AG04450 (cell line): ENCODE measurements around the gene RFT1. TPM values are rescaled to one million over a fixed set of nuclear protein-coding genes. Genes with fewer than 3 reads are reported as not detected.
"Not testable (repeated sequence)": the region's sequence is repeated elsewhere in the genome, so short reads cannot be mapped to it uniquely, and the experiment has no call there.

Source experiments
- CTCF ChIA-PET: fragments of 300-600, 350-600 bp; formaldehyde crosslinking; extraction: SDS; loops from one replicate; lab custom pipeline; 2022; ENCODE audit warnings: antibody characterized with exemption, inconsistent platforms; lab: Charles Lee
- POLR2A ChIA-PET: fragments of 350-600 bp; formaldehyde crosslinking; extraction: SDS; loops from one replicate; lab custom pipeline; 2021; ENCODE audit warnings: antibody characterized with exemption, inconsistent platforms; lab: Yijun Ruan, JAX
- DNase-seq: peaks from one replicate; pipeline ENCODE4 v3.0.0-alpha.2; 2011; ENCODE audit warnings: low read depth, low spot score
- H3K27ac ChIP-seq: one replicate; pipeline ENCODE4 v1.5.1; 2012; ENCODE audit warnings: low read depth, low read length, control low read depth
- H3K27me3 ChIP-seq: one replicate; pipeline ENCODE4 v1.6.0; 2012; ENCODE audit warnings: low read length; ENCODE audit not compliant: control insufficient read depth, insufficient read depth
- H3K4me3 ChIP-seq: 2 replicates; pipeline ENCODE4 v1.5.1; 2011; ENCODE audit warnings: mild to moderate bottlenecking, low read depth, low read length, control low read depth
- H3K9me3 ChIP-seq: 2 replicates; pipeline ENCODE4 v1.5.1; 2012; ENCODE audit warnings: low read length; ENCODE audit not compliant: control insufficient read depth, insufficient read depth
- CTCF ChIP-seq: IDR thresholded peaks from 2 replicates; pipeline ENCODE4 v1.5.1; 2011; ENCODE audit warnings: low read depth, low read length, control low read depth, inconsistent platforms
- polyA plus RNA-seq: library from polyadenylated mRNA; depleted of rRNA; stranded (reverse); fragments of >200 nt; gene quantifications from 2 replicates; pipeline ENCODE4 v1.2.3, GENCODE V29; 2011

The RFT1 gene
- polyA plus RNA-seq, 1 experiment: 26.4 TPM

DNA sequence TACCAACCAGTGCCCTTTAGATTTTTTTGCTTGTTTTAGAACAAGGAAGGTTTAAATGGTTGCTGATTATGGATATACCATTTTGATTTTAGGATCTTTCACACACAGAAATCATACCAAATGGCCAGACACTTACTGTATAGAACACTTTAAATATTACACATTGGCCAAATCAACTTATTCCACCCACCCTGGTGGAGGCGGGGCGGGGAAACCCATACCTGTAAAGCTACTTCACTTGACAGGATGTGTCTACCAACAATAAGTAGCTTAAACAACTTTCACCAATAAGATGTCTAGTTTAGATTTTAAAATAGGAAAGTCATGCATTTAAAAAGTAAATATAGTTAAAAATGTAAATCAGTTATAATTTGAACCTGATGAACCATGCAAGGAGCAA, 67.3 kb downstream of the RFT1 start:
- H3K27me3 ChIP-seq: no peaks in the 10 kb centered on the region
- no peak for TF ChIP-seq CTCF
- no peak for DNase-seq
- H3K4me3 ChIP-seq: no peak overlapping the region
- POLR2A ChIA-PET: no interaction called here
- H3K27ac ChIP-seq: no peak overlapping the region
- no peaks in the 10 kb centered on the region; the same call in 1 of the 2 replicates for H3K9me3 ChIP-seq
- CTCF ChIA-PET: interaction anchor here (0.9 kb wide), 1 partner anchor 129 kb away, joined by 9 read pairs; no protein-coding TSS in a partner anchor

GRCh38 chr3:53056442-53056841, 73.8 kb downstream of the RFT1 start:
- no peak overlapping the region for H3K27ac ChIP-seq
- H3K4me3 ChIP-seq: no peak overlapping the region
- POLR2A ChIA-PET: interaction anchor here (0.6 kb wide), 1 partner anchor 118 kb away, joined by 4 read pairs; no protein-coding TSS in a partner anchor
- CTCF ChIA-PET: no interaction called here
- H3K9me3 ChIP-seq: no peaks in the 10 kb centered on the region
- TF ChIP-seq CTCF: peak; percentile 44
- peaks cover 2% of the 10 kb centered on the region for H3K27me3 ChIP-seq
- DNase-seq: no peak

- CTCF ChIA-PET: interaction anchor here (0.8 to 0.9 kb wide), 2 partner anchors 12 to 137 kb away, joined by 3 to 4 read pairs; no protein-coding TSS in a partner anchor
- H3K4me3 ChIP-seq, DNase-seq, H3K27me3 ChIP-seq, H3K27ac ChIP-seq, H3K9me3 ChIP-seq, POLR2A ChIA-PET: not testable (repeated sequence)
Measured at GRCh38 chr3:53054233-53054632, 76.0 kb downstream of the RFT1 start.

- POLR2A ChIA-PET: no interaction called here
- DNase-seq: no peak
Measured at GRCh38 chr3:53051929-53052328, 78.3 kb downstream of the RFT1 start.

DNA sequence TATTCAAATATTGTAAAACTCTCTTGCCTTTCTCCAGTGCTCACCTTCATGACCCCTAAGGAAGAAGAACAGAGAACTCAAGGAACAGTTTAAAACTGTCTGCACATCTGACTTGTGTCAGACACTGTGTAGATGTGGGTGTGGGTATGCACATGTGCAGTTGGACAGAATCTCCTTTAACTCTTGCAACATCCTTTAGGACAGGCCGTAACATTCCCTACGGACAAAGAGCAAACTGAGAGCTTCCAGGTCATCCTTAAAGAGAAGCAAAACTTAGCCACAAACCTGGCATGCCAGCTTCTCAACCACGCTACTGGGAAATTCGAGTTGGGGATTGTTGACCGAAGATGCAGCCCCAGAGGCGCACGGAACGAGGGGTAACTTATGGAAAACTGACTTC, 80.2 kb downstream of the RFT1 start:
- TF ChIP-seq CTCF: no peak
- POLR2A ChIA-PET: no interaction called here
- CTCF ChIA-PET: no interaction called here
- peaks cover 13% of the 10 kb centered on the region for H3K27me3 ChIP-seq
- no peak overlapping the region for H3K4me3 ChIP-seq
- no peak for DNase-seq
- no peaks in the 10 kb centered on the region; the same call in 1 of the 2 replicates for H3K9me3 ChIP-seq
- no peak overlapping the region for H3K27ac ChIP-seq

More at GRCh38 chr3:53051929-53052328, 78.3 kb downstream of the RFT1 start:
- CTCF ChIA-PET: no interaction called here
- TF ChIP-seq CTCF: no peak
- no peak overlapping the region for H3K4me3 ChIP-seq
- peaks cover 6% of the 10 kb centered on the region for H3K27me3 ChIP-seq
- H3K27ac ChIP-seq: no peak overlapping the region
- H3K9me3 ChIP-seq: no peaks in the 10 kb centered on the region
